ENCODE results near the gene NPL.

NPL gene

DNA sequence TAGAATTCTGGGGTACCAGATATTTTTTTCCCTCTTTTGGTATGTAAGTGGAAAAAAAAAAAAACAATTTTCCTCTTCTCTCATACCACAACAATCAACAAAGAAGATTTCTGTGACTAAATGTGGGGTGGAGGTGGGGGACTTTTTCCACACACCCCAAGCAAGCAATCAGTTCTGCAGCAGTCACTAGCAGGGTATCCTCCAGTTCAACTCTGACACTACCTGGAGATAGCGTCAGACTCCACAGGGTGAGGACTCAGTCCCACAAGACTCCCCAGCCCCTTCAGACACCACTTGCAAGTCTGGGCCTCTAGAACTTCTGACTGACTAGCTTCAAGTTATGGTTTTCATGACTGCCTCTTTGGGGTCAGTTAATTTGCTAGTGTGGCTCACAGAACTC is 55.8 kb downstream of the NPL start:
- POLR2A ChIA-PET, result no interaction called here
- CTCF ChIA-PET, result no interaction called here
- TF ChIP-seq, protein P1, sequence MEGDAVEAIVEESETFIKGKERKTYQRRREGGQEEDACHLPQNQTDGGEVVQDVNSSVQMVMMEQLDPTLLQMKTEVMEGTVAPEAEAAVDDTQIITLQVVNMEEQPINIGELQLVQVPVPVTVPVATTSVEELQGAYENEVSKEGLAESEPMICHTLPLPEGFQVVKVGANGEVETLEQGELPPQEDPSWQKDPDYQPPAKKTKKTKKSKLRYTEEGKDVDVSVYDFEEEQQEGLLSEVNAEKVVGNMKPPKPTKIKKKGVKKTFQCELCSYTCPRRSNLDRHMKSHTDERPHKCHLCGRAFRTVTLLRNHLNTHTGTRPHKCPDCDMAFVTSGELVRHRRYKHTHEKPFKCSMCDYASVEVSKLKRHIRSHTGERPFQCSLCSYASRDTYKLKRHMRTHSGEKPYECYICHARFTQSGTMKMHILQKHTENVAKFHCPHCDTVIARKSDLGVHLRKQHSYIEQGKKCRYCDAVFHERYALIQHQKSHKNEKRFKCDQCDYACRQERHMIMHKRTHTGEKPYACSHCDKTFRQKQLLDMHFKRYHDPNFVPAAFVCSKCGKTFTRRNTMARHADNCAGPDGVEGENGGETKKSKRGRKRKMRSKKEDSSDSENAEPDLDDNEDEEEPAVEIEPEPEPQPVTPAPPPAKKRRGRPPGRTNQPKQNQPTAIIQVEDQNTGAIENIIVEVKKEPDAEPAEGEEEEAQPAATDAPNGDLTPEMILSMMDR (IDR thresholded peaks at IDR 0.05; ENCODE audit: insufficient read depth, low read length, missing control alignments), result no peak
- H3K4me3 ChIP-seq (ENCODE audit: low read depth, low read length), result no peak overlapping the region
- no peak for DNase-seq (ENCODE audit: low read depth, low spot score)

- ChIA-PET POLR2A (no interaction called here), CTCF (no interaction called here)
- DNase-seq (ENCODE audit: low read depth, low spot score), result no peak
- no peak overlapping the region for H3K4me3 ChIP-seq (ENCODE audit: low read depth, low read length)
- TF ChIP-seq, protein P1 (IDR thresholded peaks at IDR 0.05; ENCODE audit: insufficient read depth, low read length, missing control alignments), result no peak
Observed at GRCh38 chr1:182845894-182846293, 56.3 kb downstream of the NPL start.

DNA sequence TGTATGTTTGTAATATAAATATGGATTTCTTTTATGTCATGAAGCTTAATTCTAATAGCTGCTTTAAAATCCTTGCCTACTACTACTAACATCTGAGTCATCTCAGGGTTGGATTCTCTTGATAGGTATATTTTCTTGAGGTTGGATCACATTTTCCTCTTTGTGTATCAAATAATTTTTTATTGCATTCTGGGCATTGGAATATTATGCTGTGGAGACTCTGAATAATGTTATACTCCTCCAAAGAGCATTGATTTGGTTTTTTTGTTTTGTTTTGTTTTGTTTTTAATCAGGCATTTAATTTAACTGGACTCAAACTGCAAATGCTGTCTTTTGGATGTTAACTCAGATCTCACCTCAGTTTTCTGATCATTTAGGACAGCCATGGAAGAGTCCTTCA is 57.5 kb downstream of the NPL start:
- DNase-seq (ENCODE audit: low read depth, low spot score), result no peak
- TF ChIP-seq, protein P1 (IDR thresholded peaks at IDR 0.05; ENCODE audit: insufficient read depth, low read length, missing control alignments), result no peak
- CTCF ChIA-PET, result interaction anchor here (0.7 kb wide), 1 partner anchor 33 kb away, joined by 3 read pairs; no protein-coding TSS in a partner anchor
- no peak overlapping the region for H3K4me3 ChIP-seq (ENCODE audit: low read depth, low read length)
- POLR2A ChIA-PET, result no interaction called here

GRCh38 chr1:182848736-182849135 is 59.2 kb downstream of the NPL start:
- ChIA-PET POLR2A (no interaction called here), CTCF (interaction anchor here (1.4 kb wide), 1 partner anchor 248 kb away, joined by 4 read pairs; no protein-coding TSS in a partner anchor)
- TF ChIP-seq, protein P1 (IDR thresholded peaks at IDR 0.05; ENCODE audit: insufficient read depth, low read length, missing control alignments), result no peak
- no peak overlapping the region for H3K4me3 ChIP-seq (ENCODE audit: low read depth, low read length)
- DNase-seq (ENCODE audit: low read depth, low spot score), result no peak

DNA sequence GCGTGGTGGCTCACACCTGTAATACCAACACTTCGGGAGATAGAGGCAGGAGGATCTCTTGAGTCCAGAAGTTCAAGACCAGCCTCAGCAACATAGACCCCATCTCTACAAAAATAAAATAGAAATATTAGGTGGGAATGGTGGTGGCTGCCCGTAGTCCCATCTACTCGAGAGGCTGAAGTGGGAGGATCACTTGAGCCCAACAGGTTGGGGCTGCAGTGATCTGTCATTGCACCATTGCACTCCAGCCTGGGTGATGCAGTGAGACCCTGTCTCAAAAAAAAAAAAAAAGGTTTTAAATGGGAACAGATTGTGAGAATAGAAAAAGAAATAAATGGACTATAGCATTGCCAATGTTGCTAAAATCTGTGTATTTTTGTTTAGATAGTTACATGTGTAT is 60.7 kb downstream of the NPL start:
- ChIA-PET CTCF (interaction anchor here (1.4 kb wide), 1 partner anchor 249 kb away, joined by 4 read pairs; no protein-coding TSS in a partner anchor), POLR2A (no interaction called here)
- TF ChIP-seq, protein P1 (IDR thresholded peaks at IDR 0.05; ENCODE audit: insufficient read depth, low read length, missing control alignments), result no peak
- no peak overlapping the region for H3K4me3 ChIP-seq (ENCODE audit: low read depth, low read length)
- no peak for DNase-seq (ENCODE audit: low read depth, low spot score)

DNA sequence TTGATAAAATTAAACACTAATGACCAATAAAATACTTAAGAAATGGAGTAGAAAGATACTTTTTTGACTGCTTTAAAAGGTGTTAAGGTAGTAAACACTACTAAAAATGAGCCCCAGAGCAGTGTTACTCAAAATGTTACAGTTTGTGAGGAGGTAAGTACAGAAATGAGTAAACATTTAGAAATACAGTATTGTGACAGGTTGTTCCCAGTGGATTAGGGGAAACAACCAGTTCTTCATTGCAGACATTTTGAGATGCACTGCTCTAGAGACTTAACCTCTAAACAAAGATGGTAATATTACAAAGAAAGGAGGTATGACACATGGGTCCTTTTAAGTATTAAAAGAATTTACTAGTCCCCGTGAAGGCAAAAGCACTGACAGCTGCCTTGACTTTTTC is 62.3 kb downstream of the NPL start:
- H3K4me3 ChIP-seq (ENCODE audit: low read depth, low read length), result no peak overlapping the region
- ChIA-PET CTCF (no interaction called here), POLR2A (no interaction called here)
- TF ChIP-seq, protein P1 (IDR thresholded peaks at IDR 0.05; ENCODE audit: insufficient read depth, low read length, missing control alignments), result no peak
- DNase-seq (ENCODE audit: low read depth, low spot score), result no peak

Measured in AG04449 (cell line).